Measurements from ENCODE around the gene RASA3. TPM values are rescaled to one million over a fixed set of nuclear protein-coding genes. Genes with fewer than 3 reads are reported as not detected.
"Not testable (repeated sequence)": the region's sequence is repeated elsewhere in the genome, so short reads cannot be mapped to it uniquely, and the experiment has no call there.

RASA3 gene
- total RNA-seq, 1 donor, result 36.1 TPM

- no peak overlapping the region for H3K4me3 ChIP-seq (ENCODE audit: low read depth, low read length)
- DNase-seq (ENCODE audit: low read depth), result no peak
- no peak for TF ChIP-seq CTCF (IDR thresholded peaks at IDR 0.05; ENCODE audit: insufficient read depth, low read length)
These were observed 140.7 kb downstream of the RASA3 start for GRCh38 chr13:113991676-113992179.

GRCh38 chr13:113991191-113991669 lies 141.2 kb downstream of the RASA3 start:
- no peak for DNase-seq (ENCODE audit: low read depth)
- no peak for TF ChIP-seq CTCF (IDR thresholded peaks at IDR 0.05; ENCODE audit: insufficient read depth, low read length)

GRCh38 chr13:113990321-113990837 lies 142.0 kb downstream of the RASA3 start:
- DNase-seq (ENCODE audit: low read depth), result no peak
- TF ChIP-seq CTCF (IDR thresholded peaks at IDR 0.05; ENCODE audit: insufficient read depth, low read length), result no peak
- H3K4me3 ChIP-seq (ENCODE audit: low read depth, low read length), result no peak overlapping the region

More at GRCh38 chr13:113991191-113991669, 141.2 kb downstream of the RASA3 start:
- H3K4me3 ChIP-seq (ENCODE audit: low read depth, low read length), result no peak overlapping the region

GRCh38 chr13:113989585-113990300 lies 142.7 kb downstream of the RASA3 start:
- H3K4me3 ChIP-seq (ENCODE audit: low read depth, low read length), result no peak overlapping the region
- DNase-seq (ENCODE audit: low read depth), result no peak
- no peak for TF ChIP-seq CTCF (IDR thresholded peaks at IDR 0.05; ENCODE audit: insufficient read depth, low read length)

GRCh38 chr13:113988859-113989258 lies 143.6 kb downstream of the RASA3 start:
- DNase-seq (ENCODE audit: low read depth); H3K4me3 ChIP-seq (ENCODE audit: low read depth, low read length): not testable (repeated sequence)

GRCh38 chr13:113982296-113982661 lies 150.1 kb downstream of the RASA3 start:
- no peak overlapping the region for H3K4me3 ChIP-seq (ENCODE audit: low read depth, low read length)
- no peak for DNase-seq (ENCODE audit: low read depth)
- no peak for TF ChIP-seq CTCF (IDR thresholded peaks at IDR 0.05; ENCODE audit: insufficient read depth, low read length)

- H3K4me3 ChIP-seq (ENCODE audit: low read depth, low read length), result no peak overlapping the region
- TF ChIP-seq CTCF (IDR thresholded peaks at IDR 0.05; ENCODE audit: insufficient read depth, low read length), result no peak
- DNase-seq (ENCODE audit: low read depth), result no peak
These were observed 150.7 kb downstream of the RASA3 start for GRCh38 chr13:113981611-113982295.

Data from fibroblast of the aortic adventitia (primary cell).